ENCODE measurements around the gene PDLIM7. TPM values are rescaled to one million over a fixed set of nuclear protein-coding genes. Genes with fewer than 3 reads are reported as not detected.

Gene PDLIM7
- total RNA-seq, 1 donor from 2014 or later: 38.7 TPM

DNA sequence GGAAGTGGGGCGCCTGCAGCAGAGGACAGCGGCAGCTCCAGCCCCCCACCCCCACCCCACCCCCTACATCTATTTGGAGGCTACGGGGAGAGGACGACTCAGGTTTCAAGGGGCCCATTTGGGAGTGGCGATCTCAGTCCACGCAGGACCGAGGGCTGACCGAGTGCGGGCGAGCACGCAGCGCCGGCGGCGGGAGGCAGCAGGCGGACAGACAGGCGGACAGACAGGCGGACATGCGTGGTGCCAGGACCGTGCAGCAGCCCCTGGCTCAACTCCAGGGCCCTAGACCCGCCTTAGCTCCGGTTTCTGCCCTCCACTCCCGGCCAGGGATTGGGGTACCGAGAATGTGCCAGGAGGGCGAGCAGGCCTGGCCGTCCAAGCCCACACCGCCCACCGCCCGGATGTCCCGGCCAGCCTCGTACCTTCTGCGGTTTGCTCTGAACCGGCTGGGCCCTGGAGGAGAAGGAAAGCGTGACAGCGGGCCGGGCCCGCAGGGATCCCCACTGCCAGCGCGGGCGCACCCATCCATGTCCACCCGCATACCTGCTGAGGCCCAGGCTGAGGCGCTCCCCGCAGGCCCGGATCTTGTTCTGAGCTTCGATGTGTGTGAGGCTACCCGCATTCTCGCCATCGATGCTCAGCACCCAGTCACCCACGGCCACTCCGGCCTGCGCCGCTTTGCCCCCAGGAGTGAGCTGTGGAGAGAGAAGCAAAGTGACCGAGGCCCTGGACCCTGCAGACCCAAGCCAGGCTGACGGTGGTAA lies 5.2 kb downstream of the PDLIM7 start:
- Histone ChIP-seq H3K27ac (no peak overlapping the region), H3K4me1 (peaks cover 25% of the 10 kb centered on the region), H3K79me2 (ENCODE audit: low read depth) (peaks cover 31% of the 10 kb centered on the region), H3K36me3 (peaks cover 5% of the 10 kb centered on the region), H4K20me1 (ENCODE audit: low read depth) (peaks cover 73% of the 10 kb centered on the region), H3K4me2 (no peak overlapping the region), H2AFZ (replicated peaks) (no peak overlapping the region), H3K27me3 (no peaks in the 10 kb centered on the region), H3F3A (ENCODE audit: low read depth) (peaks cover 41% of the 10 kb centered on the region), H3K4me3 (no peak overlapping the region), H3K9me3 (ENCODE audit: low read depth) (no peaks in the 10 kb centered on the region), H3K9ac (no peak overlapping the region)
- Mint-ChIP-seq H3K4me3 (no peak overlapping the region), H3K27ac (no peak overlapping the region), H3K9me3 (no peaks in the 10 kb centered on the region), H3K36me3 (peaks cover 21% of the 10 kb centered on the region), H3K4me1 (peaks cover 38% of the 10 kb centered on the region), H3K27me3 (ENCODE audit: insufficient read depth, low read depth) (peaks cover 9% of the 10 kb centered on the region)
- no peak for TF ChIP-seq EZH2 (IDR thresholded peaks at IDR 0.05)
- TF ChIP-seq, protein P1, sequence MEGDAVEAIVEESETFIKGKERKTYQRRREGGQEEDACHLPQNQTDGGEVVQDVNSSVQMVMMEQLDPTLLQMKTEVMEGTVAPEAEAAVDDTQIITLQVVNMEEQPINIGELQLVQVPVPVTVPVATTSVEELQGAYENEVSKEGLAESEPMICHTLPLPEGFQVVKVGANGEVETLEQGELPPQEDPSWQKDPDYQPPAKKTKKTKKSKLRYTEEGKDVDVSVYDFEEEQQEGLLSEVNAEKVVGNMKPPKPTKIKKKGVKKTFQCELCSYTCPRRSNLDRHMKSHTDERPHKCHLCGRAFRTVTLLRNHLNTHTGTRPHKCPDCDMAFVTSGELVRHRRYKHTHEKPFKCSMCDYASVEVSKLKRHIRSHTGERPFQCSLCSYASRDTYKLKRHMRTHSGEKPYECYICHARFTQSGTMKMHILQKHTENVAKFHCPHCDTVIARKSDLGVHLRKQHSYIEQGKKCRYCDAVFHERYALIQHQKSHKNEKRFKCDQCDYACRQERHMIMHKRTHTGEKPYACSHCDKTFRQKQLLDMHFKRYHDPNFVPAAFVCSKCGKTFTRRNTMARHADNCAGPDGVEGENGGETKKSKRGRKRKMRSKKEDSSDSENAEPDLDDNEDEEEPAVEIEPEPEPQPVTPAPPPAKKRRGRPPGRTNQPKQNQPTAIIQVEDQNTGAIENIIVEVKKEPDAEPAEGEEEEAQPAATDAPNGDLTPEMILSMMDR (IDR thresholded peaks at IDR 0.05): no peak
- no peak for DNase-seq (ENCODE audit: low spot score)

DNA sequence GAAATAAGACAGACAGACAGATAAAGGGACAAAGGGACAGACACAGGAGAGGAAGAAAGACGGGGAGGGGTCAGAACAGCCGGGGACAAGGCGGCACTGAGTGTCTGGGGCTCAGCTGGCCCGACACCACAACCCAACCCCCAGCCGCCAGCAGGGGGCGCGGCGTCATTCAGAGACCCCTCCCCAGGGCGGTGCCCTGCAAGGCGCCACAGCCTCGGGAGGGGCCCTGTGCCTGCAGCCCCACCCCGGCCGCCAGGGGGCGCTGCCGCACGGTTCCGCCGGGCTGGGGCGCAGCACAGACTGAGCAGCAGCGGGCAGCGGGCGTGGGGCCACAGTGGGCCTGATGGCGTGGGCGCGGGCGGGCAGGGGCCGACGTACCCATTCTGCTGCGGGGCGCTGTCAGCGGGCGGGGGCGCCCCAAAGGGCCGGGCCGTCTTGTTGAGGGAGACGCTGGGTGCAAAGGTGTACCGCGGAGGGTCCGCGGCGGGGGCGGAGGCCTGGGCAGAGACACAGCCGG lies 5.9 kb downstream of the PDLIM7 start:
- Mint-ChIP-seq H3K36me3 (peaks cover 22% of the 10 kb centered on the region), H3K27ac (no peak overlapping the region), H3K4me1 (peaks cover 40% of the 10 kb centered on the region), H3K4me3 (peak overlapping the region; percentile 23), H3K27me3 (ENCODE audit: insufficient read depth, low read depth) (peaks cover 9% of the 10 kb centered on the region), H3K9me3 (no peaks in the 10 kb centered on the region)
- TF ChIP-seq EZH2phosphoT487 (IDR thresholded peaks at IDR 0.05): no peak
- TF ChIP-seq, protein P1 (IDR thresholded peaks at IDR 0.05): peak; percentile 97
- TF ChIP-seq EZH2 (IDR thresholded peaks at IDR 0.05): no peak
- DNase-seq (ENCODE audit: low spot score): peak; percentile 95
- H3K36me3 ChIP-seq: peaks cover 5% of the 10 kb centered on the region
- H3K9ac ChIP-seq: no peak overlapping the region
- peaks cover 25% of the 10 kb centered on the region for H3K4me1 ChIP-seq
- no peaks in the 10 kb centered on the region for H3K27me3 ChIP-seq
- no peaks in the 10 kb centered on the region for H3K9me3 ChIP-seq (ENCODE audit: low read depth)
- peaks cover 74% of the 10 kb centered on the region for H4K20me1 ChIP-seq (ENCODE audit: low read depth)
- H3K4me3 ChIP-seq: no peak overlapping the region
- peaks cover 31% of the 10 kb centered on the region for H3K79me2 ChIP-seq (ENCODE audit: low read depth)
- H3K27ac ChIP-seq: no peak overlapping the region
- peak overlapping the region; percentile 7 for H3K4me2 ChIP-seq
- peaks cover 41% of the 10 kb centered on the region for H3F3A ChIP-seq (ENCODE audit: low read depth)
- no peak overlapping the region for H2AFZ ChIP-seq (replicated peaks)

DNA sequence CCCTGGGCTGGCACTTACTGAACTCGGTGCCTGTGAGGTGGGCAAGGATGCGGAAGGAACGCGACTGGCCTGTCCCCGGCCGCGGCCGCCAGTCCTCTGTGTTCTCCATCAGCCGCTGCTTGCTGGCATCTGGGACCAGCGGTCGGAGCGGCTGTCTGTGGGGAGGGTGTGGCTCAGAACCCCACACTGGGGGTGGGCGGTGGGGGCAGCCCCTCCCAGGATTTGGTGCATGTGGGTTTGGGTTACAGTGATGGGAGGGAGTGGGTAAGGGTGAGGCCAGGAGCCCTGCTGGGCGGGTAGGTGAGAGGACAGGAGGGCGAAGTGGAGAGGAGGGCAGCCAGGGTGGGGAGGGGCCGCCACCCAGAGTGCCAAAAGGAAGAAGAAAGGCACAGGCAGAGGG lies 6.4 kb downstream of the PDLIM7 start:
- Mint-ChIP-seq H3K9me3 (no peaks in the 10 kb centered on the region), H3K36me3 (peaks cover 22% of the 10 kb centered on the region), H3K27ac (no peak overlapping the region), H3K27me3 (ENCODE audit: insufficient read depth, low read depth) (peaks cover 6% of the 10 kb centered on the region), H3K4me1 (peaks cover 37% of the 10 kb centered on the region), H3K4me3 (peak overlapping the region; percentile 23)
- Histone ChIP-seq H3K79me2 (ENCODE audit: low read depth) (peaks cover 26% of the 10 kb centered on the region), H3F3A (ENCODE audit: low read depth) (peaks cover 36% of the 10 kb centered on the region), H2AFZ (replicated peaks) (no peak overlapping the region), H3K4me1 (peaks cover 21% of the 10 kb centered on the region), H3K9me3 (ENCODE audit: low read depth) (no peaks in the 10 kb centered on the region), H3K4me3 (no peak overlapping the region), H3K36me3 (peaks cover 5% of the 10 kb centered on the region), H3K27ac (no peak overlapping the region), H3K4me2 (peak overlapping the region; percentile 7), H3K27me3 (no peaks in the 10 kb centered on the region), H3K9ac (no peak overlapping the region), H4K20me1 (ENCODE audit: low read depth) (peaks cover 78% of the 10 kb centered on the region)
- DNase-seq (ENCODE audit: low spot score): no peak
- TF ChIP-seq EZH2 (IDR thresholded peaks at IDR 0.05) (no peak), EZH2phosphoT487 (IDR thresholded peaks at IDR 0.05) (no peak)
- TF ChIP-seq, protein P1 (IDR thresholded peaks at IDR 0.05): no peak
